22Rv1 (cell line): Measurements from ENCODE around the gene RCAN2.

Experiments used
- H3K27ac ChIP-seq: fragments of 450-650 bp; 2 replicates; pipeline ENCODE4 v1.5.1; 2017
- ZFX ChIP-seq: fragments of 450-650 bp; IDR thresholded peaks from 2 replicates; pipeline ENCODE4 v1.6.1; 2017; ENCODE audit warnings: antibody characterized with exemption, borderline replicate concordance
- TF ChIP-seq, protein P1 (sequence below): fragments of 450-650 bp; IDR thresholded peaks from 2 replicates; pipeline ENCODE4 v1.5.1; 2017; ENCODE audit warnings: mild to moderate bottlenecking

The RCAN2 gene

DNA sequence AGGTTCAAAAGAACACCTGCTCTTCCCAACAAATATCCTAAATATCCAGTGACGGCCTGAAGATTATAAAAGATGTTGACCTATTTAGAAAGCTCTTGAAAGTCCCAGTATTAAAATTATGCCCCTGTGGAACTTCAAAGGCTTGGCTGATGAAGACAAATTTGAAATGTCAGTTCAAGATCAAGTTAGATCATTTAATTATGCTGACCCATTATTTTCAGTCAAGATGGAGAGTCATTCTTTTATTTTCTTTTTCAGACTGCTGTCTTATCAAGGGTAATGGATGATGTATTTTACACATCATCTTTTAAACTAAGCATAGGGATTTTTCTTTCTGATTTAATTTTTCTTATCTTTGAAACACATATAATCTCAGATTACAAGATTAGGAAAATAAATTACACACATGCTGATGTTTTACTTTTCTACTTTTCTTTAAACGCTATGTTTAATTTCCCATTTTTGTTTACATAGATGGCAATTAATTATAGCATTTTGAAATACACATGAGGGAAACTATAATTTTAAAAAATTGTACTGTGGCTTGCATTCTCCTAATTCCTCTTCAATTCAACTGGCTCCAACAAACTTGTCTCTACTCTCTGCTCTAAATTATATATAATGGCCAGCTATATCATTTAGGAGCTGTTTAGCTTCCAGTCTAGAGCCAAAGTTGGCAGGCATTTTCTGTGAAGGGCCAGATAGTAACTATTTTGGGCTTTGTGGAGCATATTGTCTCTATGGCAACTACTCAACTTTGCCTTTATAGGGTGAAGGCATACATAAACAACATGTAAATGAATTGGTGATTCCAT is 123.7 kb downstream of the RCAN2 start:
- TF ChIP-seq, protein P1, sequence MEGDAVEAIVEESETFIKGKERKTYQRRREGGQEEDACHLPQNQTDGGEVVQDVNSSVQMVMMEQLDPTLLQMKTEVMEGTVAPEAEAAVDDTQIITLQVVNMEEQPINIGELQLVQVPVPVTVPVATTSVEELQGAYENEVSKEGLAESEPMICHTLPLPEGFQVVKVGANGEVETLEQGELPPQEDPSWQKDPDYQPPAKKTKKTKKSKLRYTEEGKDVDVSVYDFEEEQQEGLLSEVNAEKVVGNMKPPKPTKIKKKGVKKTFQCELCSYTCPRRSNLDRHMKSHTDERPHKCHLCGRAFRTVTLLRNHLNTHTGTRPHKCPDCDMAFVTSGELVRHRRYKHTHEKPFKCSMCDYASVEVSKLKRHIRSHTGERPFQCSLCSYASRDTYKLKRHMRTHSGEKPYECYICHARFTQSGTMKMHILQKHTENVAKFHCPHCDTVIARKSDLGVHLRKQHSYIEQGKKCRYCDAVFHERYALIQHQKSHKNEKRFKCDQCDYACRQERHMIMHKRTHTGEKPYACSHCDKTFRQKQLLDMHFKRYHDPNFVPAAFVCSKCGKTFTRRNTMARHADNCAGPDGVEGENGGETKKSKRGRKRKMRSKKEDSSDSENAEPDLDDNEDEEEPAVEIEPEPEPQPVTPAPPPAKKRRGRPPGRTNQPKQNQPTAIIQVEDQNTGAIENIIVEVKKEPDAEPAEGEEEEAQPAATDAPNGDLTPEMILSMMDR = no peak
- no peak for TF ChIP-seq ZFX
- H3K27ac ChIP-seq = no peak overlapping the region

DNA sequence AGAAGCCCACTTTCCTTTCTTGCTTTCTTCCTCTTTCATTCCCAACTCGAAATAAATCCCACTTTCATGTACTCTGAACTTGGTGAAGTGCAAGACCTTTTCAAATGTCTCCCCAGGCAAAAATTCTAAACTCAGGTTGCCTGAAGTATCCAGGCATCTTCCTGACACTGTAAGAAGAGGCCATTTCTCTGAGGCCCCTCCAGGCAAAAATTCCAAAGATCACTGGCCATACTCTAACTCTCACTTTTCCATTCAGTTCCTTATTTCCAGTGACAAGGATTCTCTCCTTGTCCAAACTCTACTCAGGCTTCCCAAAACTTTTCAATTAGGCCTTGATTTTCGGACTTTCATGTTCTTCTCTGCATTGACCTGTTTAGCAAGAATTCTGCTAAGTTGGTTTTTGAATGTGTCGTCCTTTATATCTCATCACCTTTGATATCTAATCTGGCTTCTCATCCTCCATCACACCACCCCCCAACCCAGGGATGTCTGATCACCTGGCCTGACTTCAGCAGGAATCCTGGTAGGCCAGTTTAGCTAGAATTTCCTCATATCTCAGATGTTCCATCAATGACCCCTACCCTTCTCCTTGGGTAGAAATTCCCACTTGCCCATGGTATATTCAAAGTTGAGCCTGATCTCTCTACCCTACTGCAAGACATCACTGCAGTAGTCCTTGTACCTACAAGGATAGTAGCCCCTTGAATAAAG is 124.9 kb downstream of the RCAN2 start:
- TF ChIP-seq, protein P1 = no peak
- no peak for TF ChIP-seq ZFX
- no peak overlapping the region for H3K27ac ChIP-seq

DNA sequence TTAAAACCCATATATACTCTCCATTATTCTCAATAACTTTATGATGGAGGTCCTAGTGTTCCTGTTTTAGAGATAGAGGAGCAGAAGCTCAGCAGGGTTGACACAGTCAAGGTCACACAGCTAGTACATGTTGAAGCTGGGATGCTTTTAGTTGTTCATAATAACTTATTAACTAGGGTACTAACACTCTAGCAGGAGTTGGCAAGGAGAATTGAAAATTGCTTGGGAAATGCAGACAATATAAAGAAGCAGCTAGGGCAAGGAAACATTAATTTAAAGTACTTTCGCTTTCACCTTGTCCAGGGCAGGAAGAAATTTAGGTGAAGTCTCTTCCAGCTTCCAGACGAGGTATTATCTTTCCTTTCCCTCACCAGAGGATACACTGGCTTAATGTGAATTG is 133.7 kb downstream of the RCAN2 start:
- no peak for TF ChIP-seq ZFX
- TF ChIP-seq, protein P1 = no peak
- H3K27ac ChIP-seq = no peak overlapping the region

DNA sequence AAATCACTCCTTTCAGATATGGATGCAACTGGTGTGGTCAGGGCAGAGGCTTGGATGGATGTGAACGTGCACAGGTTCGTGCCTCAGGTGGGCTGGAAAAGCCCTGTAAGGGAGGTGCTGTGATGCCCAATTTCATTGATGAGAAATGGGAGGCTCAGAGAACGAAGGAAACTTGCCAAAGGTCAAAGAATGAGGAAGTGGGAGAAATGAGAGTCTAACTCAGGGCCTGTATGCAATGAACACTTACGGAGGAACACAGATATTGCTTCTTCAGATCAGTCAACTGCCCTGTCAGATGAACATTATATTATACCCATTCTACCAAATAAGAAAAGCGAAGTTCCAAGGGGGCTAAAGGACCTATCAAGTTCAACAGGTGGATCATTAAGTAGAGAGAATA is 134.7 kb downstream of the RCAN2 start:
- no peak for TF ChIP-seq ZFX
- TF ChIP-seq, protein P1 = no peak
- H3K27ac ChIP-seq = no peak overlapping the region

DNA sequence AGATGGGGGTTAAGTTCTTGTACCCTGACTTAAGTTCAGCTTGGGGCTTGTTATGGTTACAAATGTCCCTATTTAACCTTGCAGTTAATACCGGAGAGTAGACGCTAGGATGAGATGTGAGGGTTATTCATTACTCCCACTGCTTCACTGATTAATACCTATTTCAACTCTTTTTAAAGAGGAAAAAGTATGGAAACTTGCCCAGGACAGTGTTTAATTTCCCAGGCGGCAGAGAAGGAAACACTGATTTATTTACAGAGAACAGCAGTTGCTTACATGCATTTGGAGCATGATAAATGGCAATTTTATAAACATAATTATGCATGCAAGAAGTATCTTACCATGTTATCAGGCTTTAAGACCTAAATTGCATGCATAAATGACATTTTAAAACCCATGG is 137.7 kb downstream of the RCAN2 start:
- H3K27ac ChIP-seq = no peak overlapping the region
- TF ChIP-seq ZFX = no peak
- TF ChIP-seq, protein P1 = no peak

DNA sequence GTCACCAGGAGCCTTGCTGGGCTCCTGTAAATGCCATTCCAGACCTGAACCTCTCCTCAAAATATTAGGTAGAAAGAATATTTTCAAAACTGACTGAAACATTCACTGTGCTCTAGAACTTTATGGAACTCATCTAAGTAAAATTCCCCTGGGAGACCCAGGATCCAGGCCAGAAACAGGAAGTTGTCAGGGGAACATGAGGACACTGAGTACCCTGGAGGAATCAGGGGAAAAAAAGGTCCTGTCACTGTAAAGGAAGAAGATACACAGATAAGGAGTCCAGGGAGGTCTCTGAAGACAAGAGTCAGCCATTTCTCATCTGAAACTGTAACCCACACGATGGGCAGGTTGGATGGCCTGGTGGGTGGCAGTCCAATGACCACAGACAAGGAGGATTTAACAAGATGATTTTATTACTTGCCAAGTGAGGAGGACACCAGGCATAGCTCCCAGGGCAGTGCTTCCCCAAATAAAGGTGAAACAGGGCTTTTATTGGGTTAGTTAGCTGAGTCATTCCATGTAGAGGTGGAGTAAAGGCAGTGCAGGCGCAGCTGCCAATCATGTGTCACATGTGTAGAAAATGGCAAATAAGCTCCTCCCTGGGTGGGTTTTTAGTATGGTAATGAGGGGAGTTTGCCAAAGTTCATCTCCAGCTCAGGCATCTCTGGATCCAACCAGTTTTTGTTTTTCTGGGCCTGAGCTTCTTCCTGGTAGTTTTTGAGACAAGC is 138.5 kb downstream of the RCAN2 start:
- TF ChIP-seq, protein P1 = no peak
- TF ChIP-seq ZFX = no peak
- no peak overlapping the region for H3K27ac ChIP-seq

DNA sequence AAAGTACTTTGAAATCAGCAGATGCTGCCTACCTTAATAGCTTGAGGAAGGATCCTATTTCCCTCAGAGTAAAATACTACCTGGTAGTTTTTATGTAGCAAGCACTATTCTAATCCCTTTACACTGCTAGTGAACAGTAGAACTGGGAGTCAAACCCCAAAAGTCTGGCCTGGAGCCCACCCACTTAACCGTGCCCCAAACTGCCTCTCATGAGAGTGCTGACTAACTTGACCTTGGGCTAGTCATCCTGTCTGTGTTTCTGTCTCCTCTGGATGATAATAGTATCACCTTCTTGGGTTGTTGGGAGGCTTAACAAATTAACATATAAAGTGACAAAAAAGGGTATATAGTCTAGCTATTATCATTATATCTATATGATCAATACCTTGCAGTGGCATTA is 140.5 kb downstream of the RCAN2 start:
- TF ChIP-seq ZFX = no peak
- TF ChIP-seq, protein P1 = no peak

More for the DNA sequence above, 140.5 kb downstream of the RCAN2 start:
- H3K27ac ChIP-seq = no peak overlapping the region
